Measurements from ENCODE around the gene TIMP2.
"Not testable (repeated sequence)": the region's sequence is repeated elsewhere in the genome, so short reads cannot be mapped to it uniquely, and the experiment has no call there.

Gene TIMP2

DNA sequence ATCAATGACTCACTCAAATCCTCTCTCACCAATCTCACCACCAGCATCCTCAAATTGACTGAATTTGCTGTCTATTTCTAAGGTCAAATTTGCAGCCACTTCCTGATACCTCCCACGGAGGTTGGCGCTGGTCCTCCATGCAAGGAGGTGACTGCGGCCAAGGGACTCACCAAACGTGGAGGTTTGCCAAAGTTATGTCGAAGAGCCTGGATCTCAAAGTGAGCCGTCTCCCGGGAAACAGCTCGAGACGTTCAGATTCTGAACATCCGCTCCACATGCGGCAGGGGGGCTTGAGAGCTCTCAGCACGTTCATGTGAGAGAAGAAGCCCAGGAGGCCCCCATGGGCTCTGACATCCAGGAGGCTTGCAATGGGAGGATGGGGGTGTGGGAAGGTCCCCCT, 31.9 kb upstream of the TIMP2 start:
- in situ Hi-C loops (cut with HindIII; ENCODE audit: low sequenced_read_pairs) = no loop called here

DNA sequence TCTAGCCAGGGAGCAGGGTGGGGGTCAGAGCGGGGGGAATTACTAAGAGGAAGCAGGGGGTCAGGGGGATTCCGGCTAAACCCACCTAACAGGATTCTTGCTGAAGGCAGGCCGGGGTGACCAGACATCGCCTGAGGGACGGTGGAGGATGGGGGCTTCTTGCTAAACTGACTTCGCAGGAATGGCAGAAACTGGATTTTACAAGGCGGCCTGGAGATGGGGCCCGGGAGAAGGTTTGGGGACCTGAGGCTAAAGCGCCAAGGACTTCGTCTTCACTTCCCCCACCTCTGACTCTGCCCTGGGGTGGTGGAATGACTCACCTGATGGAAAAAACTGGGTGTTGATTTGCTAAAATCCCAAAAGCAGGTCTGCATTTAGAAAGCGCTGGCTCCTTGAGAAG, 31.1 kb upstream of the TIMP2 start:
- in situ Hi-C loops (cut with HindIII; ENCODE audit: low sequenced_read_pairs) = no loop called here

DNA sequence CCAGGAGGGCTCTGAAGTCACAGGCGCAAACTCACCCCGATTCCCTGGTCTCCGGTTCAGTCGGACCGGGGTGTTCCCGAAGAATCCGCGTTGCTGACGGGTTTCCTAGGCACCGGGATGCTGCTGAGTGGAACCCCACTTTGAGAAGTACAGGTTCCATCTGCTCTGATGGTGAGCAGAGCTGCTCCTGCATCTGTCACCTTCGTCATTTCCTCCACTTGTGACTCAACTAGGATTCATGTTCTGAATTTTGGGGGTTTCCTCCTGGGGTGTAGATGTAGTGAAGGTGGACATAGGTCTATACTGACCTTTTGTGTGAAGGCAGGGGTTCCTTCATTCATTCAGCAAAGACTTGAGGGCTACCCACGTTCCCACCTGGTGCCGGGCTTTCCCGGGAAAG, 29.5 kb upstream of the TIMP2 start:
- in situ Hi-C loops (cut with HindIII; ENCODE audit: low sequenced_read_pairs) = no loop called here

DNA sequence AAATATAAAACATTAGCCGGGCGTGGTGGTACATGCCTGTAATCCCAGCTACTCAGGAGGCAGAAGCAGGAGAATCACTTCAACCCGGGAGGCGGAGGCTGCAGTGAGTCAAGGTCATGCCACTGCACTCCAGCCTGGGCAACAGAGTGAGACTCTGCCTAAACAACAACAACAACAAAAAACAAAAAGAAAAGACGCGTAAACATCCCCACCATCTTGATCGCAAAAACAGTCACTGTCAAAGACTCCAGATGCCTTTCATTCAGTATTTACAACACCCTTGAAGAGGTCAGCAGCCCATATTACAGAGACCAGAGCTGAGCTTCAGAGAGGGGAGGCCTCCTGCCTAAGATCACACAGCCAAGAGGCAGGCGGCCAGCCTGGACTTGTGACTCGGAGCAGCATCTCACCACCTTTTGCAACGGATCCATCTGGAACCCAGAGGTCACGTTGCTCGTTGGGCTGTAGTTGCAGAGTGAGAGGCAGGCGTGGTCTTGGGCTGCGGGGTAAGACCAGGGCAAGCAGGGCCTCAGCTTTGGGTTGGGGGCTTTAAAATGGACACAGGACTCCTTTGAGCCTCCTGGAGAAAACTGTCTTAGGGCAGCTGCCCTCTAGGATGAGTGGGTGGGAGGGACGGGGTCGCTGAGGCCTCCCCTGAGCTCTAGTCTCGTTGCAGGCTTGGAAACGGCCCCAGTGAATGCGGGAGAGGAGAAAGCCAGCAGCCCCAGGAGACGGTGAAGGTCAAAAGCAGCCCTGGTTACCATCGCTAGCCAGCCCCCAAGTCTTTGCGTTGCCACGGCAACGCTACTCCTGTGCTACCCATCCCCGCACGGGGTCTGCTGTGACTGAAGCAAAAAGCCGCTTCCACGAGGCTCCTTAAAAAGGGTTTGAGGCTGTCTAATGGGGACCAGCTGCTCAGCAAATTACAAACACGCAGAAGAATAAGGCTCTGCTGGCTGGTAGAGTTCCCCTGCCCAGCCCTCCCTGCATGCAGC, 28.5 kb upstream of the TIMP2 start:
- in situ Hi-C loops (cut with HindIII; ENCODE audit: low sequenced_read_pairs) = no loop called here

DNA sequence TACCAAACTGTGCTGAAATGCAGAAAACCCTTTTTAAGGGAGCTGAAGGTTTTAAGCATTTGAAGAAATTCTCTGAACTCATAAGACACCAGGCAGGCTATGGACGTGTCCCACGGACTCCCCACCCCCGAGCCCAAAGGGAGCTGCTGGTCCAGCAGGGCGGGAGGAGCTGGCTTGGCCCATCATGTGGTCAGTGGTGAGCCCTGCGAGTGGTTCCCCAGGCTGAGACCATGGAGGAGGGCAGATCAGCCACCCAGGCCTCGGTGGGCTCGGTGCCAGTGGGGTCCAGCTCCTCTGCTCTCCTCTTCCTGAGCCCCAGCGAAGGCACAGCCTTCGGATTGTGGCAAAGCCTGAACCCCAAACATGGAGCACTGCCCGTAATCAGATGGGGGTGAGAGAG, 27.5 kb upstream of the TIMP2 start:
- in situ Hi-C loops (cut with HindIII; ENCODE audit: low sequenced_read_pairs) = no loop called here

DNA sequence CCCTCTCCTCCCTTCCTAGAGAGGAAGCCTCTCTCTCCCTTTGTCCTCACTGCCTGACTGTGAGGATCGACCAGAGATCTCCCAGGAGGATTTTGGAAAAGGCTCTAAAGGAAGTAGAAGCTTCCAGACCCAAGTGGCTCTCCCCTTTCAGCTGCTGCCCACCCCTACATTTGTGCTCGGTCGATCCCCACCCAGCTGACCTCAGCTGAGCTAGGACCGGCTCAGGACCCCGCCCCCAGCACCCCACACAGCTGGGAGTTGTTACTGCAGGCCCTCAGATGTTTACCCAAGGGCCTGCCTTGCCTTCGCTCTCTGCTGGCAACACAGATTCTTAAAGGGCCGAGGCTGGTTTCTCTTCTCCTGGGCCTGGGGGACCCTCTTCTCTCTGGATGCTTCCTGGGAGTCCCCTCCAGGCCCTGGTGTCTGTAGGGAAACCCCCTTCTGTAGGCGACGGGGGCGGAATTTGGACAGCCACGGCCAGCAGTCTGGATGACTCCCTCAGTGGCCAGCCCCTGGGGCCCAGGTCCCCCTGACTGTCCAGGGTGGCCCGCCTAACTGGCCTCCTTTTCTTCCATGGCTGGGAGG, 26.9 kb upstream of the TIMP2 start:
- in situ Hi-C loops (cut with HindIII; ENCODE audit: low sequenced_read_pairs) = no loop called here

DNA sequence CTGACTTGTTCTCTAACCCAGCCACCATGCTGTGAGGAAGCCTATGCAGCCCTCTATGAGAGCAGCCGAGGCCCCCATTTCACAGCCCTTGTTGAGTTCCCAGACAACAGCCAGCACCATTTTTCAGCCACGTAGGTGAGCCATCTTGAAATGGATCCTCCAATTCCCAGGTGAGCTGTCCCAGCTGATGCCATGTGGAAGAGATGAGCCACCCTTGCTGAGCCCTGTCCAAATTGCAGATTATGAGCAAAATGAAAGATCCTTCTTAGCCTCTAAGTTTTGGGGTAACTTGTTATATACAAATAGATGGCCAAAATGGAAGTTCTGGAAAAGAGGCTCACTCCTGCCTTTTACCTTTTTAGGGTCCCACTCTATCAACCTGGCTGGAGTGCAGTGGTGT, 25.7 kb upstream of the TIMP2 start:
- in situ Hi-C loops (cut with HindIII; ENCODE audit: low sequenced_read_pairs) = no loop called here

DNA sequence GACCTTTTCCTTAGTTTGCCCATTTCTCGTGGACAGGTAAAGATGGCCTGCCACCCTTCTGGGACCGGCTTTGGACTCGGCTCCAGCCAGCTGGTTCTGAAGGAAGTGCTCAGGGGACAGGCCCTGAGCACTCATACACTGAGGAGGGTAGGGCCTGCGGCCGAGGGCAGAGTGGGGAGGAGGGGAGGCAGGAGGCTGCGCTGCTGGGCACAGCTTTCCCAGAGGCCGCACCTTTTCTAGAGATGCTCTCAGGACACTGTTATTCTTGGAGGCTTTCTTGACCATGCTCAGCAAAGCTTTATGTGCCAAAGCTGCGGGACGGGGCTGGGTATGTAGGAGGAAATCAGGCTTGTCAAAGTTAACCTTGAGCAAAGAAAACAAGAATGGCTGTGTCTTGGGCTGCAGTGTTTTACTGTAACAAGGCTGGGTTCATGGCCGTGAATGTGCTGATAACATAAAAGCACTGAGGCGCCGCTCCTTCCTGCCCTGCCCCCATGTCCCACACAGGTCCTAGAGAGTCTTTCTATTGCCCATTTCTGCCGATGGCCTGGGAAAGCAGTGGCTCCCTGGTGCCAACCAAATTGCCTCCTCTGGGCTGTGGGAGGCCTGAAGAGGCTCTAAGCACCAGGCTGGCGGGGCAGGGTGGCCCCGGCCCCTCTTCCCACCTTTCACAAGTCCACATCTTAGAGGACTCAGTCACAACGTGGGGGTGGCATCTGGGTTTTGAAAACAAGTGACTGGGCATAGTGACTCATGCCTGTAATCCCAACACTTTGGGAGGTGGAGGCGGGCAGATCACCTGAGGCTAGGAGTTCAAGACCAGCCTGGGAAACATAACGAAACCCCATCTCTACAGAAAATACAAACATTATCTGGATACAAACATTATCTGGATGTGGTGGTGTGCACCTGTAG, 22.3 kb upstream of the TIMP2 start:
- in situ Hi-C loops (cut with HindIII; ENCODE audit: low sequenced_read_pairs) = no loop called here

DNA sequence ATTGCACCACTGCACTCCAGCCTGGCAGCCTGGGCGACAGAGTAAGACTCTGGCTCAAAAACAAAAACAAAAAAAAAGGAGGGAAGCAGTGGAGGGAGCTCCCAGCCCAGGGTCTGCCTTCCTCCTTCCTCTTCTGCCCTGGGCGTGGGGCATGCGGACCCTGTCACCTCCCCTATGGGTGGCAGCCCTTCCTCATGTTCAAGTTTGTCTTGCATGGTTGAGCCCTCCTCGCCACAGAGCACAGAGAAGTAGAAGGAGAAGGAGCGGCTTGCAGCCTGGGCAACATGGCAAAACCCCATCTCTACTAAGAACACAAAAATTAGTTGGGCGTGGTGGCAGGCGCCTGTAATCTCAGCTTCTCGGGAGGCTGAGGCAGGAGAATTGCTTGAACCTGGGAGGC, 21.4 kb upstream of the TIMP2 start:
- in situ Hi-C loops (cut with HindIII; ENCODE audit: low sequenced_read_pairs) = no loop called here

DNA sequence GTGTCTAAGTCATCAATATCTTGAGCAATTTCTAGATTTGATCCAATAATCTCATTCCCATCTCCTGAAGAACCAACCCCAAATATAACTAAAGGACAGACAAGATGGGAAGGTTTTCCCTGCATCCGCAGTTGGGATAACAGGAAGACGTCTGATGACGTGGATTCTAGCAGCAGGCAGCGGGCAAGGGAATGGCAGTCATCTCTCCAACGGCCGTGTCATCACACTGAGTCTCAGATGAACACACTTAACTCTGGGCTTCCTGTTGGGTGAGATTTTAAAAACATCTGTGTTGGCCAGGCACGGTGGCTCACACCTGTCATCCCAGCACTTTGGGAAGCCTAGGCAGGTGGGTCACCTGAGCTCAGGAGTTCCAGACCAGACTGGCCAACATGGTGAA, 20.9 kb upstream of the TIMP2 start:
- in situ Hi-C loops (cut with HindIII; ENCODE audit: low sequenced_read_pairs) = no loop called here

DNA sequence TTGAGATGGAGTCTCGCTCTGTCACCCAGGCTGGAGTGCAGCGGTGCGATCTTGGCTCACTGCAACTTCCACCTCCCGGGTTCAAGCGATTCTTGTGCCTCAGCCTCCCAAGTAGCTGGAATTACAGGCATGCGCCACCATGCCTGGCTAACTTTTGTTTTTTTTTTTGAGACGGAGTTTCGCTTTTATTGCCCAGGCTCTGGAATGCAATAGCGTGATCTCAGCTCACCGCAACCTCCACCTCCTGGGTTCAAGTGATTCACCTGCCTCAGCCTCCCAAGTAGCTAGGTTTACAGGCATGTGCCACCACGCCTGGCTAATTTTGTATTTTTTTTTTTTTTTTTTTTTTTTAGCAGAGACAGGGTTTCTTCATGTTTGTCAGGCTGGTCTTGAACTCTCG, 20.3 kb upstream of the TIMP2 start:
- in situ Hi-C loops (cut with HindIII; ENCODE audit: low sequenced_read_pairs) = not testable (repeated sequence)

DNA sequence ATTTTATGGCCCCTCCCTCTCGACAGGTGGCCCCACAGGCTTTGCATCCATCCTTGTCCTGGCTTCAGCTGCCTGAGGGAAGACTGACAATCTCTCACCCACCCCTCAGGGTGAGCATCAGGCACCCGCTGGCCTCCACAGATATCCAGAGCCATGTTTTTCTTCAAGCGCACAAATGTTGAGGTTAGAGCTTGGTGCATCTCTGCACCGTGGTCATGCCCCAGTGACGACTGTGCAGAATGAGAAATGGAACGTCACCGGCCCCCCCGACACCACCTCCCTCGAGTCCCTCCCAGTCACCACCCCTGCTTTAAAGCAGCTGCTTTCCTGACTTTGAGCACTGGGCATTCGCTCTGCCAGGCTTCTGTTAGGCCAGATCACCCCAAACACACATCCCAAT, 19.8 kb upstream of the TIMP2 start:
- in situ Hi-C loops (cut with HindIII; ENCODE audit: low sequenced_read_pairs) = no loop called here

DNA sequence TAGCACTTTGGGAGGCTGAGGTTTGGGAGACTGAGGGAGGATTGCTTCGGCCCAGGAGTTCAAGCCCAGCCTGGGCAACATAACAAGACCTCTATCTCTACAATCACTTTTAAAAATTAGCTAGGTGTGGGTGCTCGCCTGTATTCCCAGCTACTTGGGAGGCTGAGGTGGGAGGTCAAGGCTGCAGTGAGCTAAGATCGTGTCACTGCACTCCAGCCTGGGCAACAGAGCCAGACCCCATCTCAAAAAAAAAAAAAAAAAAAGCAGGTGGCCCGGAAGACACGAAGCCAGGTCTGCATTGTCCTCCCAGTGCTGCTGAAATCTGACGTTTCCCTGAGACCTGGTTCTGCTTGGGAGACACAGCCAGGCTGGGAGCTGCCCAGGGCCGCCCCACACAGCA, 18.8 kb upstream of the TIMP2 start:
- in situ Hi-C loops (cut with HindIII; ENCODE audit: low sequenced_read_pairs) = no loop called here

DNA sequence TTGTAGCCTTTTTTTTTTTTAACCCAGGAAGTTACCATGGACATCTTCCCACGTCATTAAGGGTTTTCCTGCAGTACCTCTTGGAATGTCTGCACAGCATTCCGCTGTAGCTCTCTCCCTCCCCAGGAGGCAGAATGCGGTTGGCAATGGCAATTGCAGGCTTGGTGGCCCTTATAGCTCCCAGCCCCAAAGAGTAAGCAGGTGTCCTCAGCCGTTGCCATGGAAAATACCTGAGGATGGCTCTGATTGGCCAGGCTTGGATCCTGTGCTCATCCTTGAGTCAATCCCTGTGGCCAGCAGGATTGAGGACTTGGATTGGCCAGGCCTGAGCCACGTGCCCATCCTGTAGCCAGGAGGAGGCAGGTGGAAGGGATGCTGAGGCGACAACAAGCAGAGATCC, 15.5 kb upstream of the TIMP2 start:
- in situ Hi-C loops (cut with HindIII; ENCODE audit: low sequenced_read_pairs) = no loop called here

DNA sequence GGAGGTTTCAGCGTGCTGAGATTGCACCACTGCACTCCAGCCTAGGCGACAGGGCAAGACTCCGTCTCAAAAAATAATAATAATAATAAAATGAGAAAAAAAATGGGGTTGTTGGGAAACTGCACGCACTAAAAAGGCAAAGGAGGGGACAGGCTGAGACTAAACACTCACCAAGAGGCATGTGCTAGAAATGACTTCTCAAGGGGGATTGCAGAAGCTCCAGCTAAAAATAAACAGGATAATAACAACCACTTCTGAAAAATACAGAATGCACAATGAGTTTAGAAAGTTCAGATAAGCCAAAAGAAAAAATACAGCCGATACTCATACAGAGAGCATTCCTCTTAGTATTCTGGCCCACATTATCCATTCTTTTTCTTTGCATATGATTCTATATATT, 15.1 kb upstream of the TIMP2 start:
- in situ Hi-C loops (cut with HindIII; ENCODE audit: low sequenced_read_pairs) = no loop called here

DNA sequence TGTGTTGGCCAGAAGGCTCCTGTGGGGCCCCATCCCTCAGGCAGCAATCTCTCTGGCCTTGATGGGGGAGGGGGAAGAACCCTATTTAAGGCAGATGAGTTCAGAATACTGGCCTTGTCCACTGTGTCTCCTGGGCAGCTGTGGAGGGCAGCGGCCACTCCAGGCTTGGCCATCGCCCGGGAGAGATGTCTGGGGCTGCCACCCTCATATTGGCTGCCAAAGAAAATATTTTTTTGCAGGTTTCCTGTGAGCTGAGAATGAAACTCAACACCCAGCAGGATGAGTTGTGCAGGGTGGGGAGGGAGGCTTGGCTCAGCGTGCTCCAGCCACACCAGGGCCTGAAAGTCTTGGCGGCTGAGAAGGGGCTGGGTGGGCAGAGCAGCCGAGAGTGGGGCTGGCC, 14.4 kb upstream of the TIMP2 start:
- in situ Hi-C loops (cut with HindIII; ENCODE audit: low sequenced_read_pairs) = no loop called here

DNA sequence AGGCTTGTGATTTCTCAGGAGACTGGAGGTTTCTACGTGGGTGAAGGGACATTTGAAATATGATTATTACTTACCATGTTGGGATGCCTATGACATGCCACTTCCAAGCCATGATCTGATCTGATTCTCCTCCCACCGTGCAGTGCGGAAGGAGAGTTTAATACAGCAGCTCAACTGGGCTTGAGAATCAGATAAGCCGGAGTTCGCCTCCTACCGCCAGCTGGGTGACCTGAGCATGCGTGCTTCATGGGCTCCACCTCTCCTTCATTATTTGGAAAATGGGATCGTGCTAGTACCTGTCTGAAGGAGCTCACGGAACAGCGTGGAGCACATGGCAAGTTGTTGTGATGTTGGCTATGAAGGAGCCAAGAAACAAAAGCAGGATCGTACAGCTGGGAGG, 12.4 kb upstream of the TIMP2 start:
- in situ Hi-C loops (cut with HindIII; ENCODE audit: low sequenced_read_pairs) = no loop called here

DNA sequence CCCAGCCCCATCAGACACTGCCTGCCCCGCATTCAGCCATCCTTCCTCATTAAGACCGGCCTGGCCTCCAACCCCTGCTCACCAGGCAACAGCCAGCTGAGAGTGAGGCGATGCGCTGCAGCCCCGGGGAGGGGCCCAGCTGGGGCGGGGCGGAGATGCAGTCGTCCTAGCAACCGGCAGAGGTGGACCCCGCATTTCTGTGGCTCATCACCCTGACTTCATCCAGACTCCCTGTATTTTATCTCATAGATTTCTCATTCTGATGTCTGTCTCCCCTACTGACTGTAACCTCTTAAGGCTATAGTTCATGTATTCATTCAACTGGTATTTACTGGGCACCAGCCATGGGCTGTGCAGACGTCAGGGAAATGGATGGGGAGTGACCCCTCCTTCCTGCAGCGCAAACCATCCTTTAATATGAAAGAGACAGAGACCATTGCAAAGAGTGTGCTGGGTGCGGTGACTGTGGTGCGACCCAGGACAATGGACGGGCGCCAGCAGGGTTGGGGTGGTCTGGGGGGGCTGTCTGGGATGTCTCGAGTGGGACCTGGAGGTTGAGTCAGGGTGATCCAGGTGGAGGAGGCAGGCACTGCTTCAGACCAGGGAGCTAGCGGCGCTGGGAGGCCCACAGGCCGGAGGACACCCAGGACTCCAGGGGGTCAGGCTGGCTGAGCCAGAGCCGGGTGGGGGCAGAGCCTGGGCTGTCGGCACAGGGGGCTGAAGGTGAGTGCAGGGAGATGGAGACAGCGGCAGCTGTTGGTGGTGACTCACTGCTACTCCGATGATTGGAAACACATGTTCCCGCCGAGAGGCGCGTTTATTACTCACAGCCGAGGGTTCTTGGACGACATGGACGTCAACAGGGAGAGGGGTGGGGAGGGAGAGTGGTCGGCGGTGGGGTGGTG, 10.5 kb upstream of the TIMP2 start:
- in situ Hi-C loops (cut with HindIII; ENCODE audit: low sequenced_read_pairs) = no loop called here

DNA sequence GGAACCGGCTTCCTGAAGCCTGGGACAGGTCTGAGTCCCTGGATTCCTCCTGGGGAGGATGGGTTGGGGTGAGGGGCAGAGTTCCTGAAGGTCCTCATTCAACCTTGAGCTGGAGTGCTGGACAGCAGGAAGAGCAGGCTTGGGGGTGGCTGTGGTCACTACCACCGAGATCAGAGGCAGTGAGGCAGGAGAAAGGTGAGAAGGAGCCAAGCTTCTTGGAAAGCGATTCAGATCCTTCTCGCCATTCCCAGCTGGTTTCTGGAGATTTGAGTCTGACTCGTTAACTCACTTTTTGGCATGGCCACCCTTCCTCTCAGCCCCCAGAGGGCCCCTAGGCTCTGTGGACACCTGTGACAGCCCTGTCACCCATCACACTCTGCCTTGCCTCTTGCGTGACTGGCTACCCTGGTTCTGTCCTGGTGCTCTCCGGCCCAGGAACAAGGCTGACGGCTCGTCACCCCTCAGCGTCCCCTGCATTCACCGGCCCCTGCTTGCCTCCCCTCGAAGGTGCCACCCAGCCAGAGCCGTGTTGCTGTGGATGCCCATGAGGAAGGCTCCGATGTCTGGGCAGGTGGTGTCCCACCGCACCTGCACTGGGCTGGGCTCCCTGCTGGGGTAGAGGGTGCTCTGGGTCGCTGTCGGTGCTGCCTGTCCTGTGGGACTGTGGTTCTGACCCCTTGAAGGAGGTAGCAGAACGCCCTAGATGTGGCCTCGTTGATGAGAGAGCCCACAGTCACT, 9.7 kb upstream of the TIMP2 start:
- in situ Hi-C loops (cut with HindIII; ENCODE audit: low sequenced_read_pairs) = no loop called here
